GM21423 (cell line): ENCODE measurements around the gene PDCD1.
"Not testable (repeated sequence)": the region's sequence is repeated elsewhere in the genome, so short reads cannot be mapped to it uniquely, and the experiment has no call there.

Experiments
- ATAC-seq: cut with Tn5 transposase; IDR thresholded peaks from one replicate; pipeline ENCODE4 v1.9.1; 2021; ENCODE audit warnings: mild to moderate bottlenecking, moderate library complexity; ENCODE audit not compliant: unreplicated experiment

The PDCD1 gene

DNA sequence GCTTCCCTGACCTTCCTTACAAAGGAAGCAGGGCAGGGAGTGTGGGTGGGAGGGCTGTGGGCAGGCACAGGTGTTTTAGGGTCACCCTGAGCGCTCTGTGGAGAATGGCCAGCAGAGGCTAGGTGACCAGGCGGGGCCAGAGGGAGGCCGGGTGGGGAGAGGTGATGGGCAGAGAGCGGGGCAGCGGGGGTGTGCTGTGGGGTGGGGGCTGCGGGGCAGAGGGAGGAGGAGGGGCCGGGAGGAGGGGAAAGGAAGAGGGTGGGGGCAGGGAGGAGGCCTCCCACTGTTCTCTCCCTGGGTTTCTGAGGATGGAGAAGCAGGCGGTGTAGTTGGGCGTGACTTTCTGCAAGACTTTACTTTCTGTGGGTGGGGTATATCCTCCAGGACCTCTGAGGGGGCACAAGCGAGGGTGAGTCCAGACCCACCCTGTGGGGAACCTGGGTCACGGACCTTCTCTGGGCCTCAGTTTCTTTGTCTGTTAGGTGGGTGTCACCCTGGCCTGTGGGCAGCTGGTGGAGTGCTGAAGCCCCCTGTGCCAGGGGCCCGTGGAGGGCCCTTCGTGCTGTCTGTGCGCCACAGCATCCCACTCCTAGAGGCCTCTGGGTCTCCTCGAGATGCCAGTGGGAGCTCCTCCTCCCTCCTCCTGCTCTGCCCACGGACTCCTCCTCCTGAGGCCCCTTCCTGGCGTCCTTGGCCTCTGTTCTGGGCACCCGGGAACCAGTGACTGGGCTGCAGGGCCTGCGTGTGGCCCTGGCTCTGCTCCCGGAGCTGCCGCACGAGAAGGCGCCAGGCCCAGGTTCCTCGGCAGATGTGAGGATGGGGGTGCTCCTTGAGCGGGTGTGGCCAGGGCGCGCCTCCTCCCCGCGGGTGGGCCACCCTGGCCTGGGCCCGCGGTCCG lies 56.0 kb downstream of the PDCD1 start:
- no peak for ATAC-seq

DNA sequence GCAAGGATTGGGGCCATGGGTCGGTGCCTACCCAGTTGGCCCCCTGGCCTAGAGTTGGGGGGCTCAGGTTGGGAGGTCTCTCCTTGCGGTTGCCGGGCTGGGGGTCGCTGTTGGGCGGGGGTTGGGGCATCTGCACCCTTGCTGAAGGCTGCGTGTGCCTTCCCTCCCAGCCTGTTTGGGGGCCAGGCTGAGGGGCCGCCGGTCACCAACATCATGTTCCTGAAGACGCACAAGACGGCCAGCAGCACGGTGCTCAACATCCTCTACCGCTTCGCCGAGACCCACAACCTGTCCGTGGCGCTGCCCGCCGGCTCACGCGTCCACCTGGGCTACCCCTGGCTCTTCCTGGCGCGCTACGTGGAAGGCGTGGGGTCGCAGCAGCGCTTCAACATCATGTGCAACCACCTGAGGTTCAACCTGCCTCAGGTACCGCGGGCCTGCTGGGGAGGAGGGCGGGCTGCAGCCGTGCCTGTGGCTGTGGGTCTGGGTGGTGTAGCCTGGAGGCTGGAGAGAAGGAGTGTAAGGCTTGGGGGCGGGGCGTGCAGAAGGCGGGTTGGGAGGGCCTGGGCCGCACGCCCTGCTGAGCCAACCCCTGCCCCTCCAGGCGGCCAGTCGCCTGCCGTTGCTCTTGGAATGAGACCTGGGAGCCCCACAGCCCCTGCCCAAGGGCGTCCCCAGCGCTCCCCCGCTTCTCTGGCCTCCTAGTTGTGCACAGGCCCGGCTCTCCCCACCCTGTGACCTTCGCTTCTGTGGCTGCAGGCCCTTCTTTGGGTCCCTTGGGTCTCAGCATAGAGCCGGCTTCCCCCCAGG lies 56.9 kb downstream of the PDCD1 start:
- ATAC-seq = no peak

DNA sequence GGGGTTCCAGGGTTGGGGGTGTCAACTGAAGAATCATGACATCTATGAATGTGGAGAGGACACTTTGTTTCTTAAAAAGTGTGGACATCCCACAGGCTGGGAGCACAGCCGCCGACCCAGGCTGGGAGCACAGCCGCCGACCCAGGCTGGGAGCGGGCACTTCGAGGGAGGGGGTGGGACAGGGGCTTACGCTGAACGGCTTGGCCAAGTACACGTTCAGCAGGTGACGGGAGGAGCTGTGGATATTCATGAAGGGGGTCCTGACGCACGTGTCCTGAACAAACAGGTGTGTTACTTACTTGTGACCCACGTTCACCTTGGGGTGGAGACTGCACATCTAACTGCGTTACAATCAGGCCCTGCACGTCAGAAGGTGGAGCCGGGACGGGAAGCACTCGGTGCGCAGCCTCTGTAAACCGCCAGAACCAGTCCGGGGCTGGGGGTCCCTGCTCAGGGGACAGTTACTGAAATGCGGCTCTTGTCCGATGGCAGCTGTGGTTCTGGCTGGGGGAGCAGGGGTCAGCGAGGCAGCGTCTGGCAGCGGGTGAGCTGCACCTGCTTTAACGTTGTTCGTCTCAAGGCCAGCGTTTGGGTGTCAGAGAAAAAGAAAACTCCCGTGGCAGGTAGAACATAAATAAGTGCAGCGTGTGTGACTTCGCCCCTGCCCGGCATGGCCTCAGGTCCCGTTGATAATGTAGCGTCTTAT lies 58.3 kb downstream of the PDCD1 start:
- ATAC-seq = not testable (repeated sequence)
